Testis (tissue), 2 donors: ENCODE results near the gene RNF121.

Experiments used
- CTCF ChIP-seq, 3 experiments: fragments of 450-650 bp in 2 of 3; fragments of 200-600 bp in 1 of 3; sonication (generic) in 1 of 3; IDR thresholded peaks; one replicate each; pipeline ENCODE4 v1.5.1; 2016 to 2019; ENCODE audit warnings: antibody characterized with exemption in 3 of 3, mild to moderate bottlenecking in 2 of 3, moderate library complexity in 1 of 3
- POLR2A ChIP-seq: fragments of 450-650 bp; IDR thresholded peaks from one replicate; pipeline ENCODE4 v1.6.1; 2017; ENCODE audit warnings: antibody characterized with exemption, mild to moderate bottlenecking, moderate library complexity

GRCh38 chr11:71996517-71996916 is 67.7 kb downstream of the RNF121 start:
- TF ChIP-seq POLR2A (no peak), CTCF (IDR thresholded peaks at IDR 0.05) (no peak)
